Uterus (tissue), 2 donors: ENCODE measurements around the gene LIFR.

Experiments used
- POLR2A ChIP-seq, 2 donors: fragments of 450-650 bp; IDR thresholded peaks; one replicate each; pipeline ENCODE4 v1.6.1; 2016; ENCODE audit warnings: antibody characterized with exemption in 2 of 2, mild to moderate bottlenecking in 1 of 2, moderate library complexity in 1 of 2
- TF ChIP-seq, protein P1 (sequence below), 4 experiments: fragments of 200-600 bp in 2 of 4; fragments of 450-650 bp in 2 of 4; sonication (generic) in 2 of 4; IDR thresholded peaks; one replicate each; pipeline ENCODE4 v1.5.1; 2016 to 2019; ENCODE audit warnings: antibody characterized with exemption in 4 of 4, mild to moderate bottlenecking in 2 of 4, moderate library complexity in 1 of 4

DNA sequence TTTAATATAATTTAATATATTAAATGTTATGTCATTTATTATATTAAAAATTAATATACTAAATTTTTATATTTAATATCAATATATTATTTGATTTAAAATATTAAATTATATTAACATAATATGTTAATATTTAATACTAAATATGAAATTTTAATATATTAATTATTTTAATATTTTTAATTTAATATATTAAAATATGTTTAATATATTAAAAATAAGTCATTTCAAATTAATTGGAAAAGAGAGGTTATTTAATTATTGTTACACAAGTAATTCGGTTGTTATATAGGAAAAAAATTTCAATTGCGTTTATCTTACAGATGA is 114.2 kb downstream of the LIFR start:
- TF ChIP-seq, protein P1, sequence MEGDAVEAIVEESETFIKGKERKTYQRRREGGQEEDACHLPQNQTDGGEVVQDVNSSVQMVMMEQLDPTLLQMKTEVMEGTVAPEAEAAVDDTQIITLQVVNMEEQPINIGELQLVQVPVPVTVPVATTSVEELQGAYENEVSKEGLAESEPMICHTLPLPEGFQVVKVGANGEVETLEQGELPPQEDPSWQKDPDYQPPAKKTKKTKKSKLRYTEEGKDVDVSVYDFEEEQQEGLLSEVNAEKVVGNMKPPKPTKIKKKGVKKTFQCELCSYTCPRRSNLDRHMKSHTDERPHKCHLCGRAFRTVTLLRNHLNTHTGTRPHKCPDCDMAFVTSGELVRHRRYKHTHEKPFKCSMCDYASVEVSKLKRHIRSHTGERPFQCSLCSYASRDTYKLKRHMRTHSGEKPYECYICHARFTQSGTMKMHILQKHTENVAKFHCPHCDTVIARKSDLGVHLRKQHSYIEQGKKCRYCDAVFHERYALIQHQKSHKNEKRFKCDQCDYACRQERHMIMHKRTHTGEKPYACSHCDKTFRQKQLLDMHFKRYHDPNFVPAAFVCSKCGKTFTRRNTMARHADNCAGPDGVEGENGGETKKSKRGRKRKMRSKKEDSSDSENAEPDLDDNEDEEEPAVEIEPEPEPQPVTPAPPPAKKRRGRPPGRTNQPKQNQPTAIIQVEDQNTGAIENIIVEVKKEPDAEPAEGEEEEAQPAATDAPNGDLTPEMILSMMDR (IDR thresholded peaks at IDR 0.05) = no peak
- TF ChIP-seq POLR2A (IDR thresholded peaks at IDR 0.05) = no peak
